Stimulated activated CD4-positive, alpha-beta T cell treated with anti-CD3 and anti-CD28 coated beads, Interleukin-1b, Interleukin-23, amount 100 ng/mL, for 48 hours (primary cell): ENCODE measurements around the gene RAPGEF6.
A peak's percentile ranks its signal among the peaks of the same experiment; 100 is the strongest.
"Not testable (repeated sequence)": the region's sequence is repeated elsewhere in the genome, so short reads cannot be mapped to it uniquely, and the experiment has no call there.

ENCODE experiments used
- DNase-seq: peaks from one replicate; pipeline ENCODE4 v3.0.0-alpha.2; 2020

RAPGEF6 gene

GRCh38 chr5:131384173-131384572 is 250.9 kb downstream of the RAPGEF6 start:
- DNase-seq: no peak

GRCh38 chr5:131382407-131383395 is 252.3 kb downstream of the RAPGEF6 start:
- peak; percentile 40 for DNase-seq

- no peak for DNase-seq
Measured at GRCh38 chr5:131381777-131382176, 253.3 kb downstream of the RAPGEF6 start.

GRCh38 chr5:131381021-131381420 is 254.0 kb downstream of the RAPGEF6 start:
- no peak for DNase-seq

GRCh38 chr5:131380238-131380637 is 254.8 kb downstream of the RAPGEF6 start:
- not testable (repeated sequence) for DNase-seq

- DNase-seq: peak; percentile 68
Measured at GRCh38 chr5:131379723-131380122, 255.3 kb downstream of the RAPGEF6 start.

GRCh38 chr5:131378721-131379541 is 256.1 kb downstream of the RAPGEF6 start:
- DNase-seq: no peak

- DNase-seq: no peak
Measured at GRCh38 chr5:131377785-131378325, 257.2 kb downstream of the RAPGEF6 start.

- DNase-seq: no peak
Measured at GRCh38 chr5:131377346-131377745, 257.7 kb downstream of the RAPGEF6 start.

GRCh38 chr5:131375351-131375750 is 259.7 kb downstream of the RAPGEF6 start:
- DNase-seq: no peak
